Testis (tissue), 3 donors: ENCODE measurements around the gene MAPK6. TPM values are rescaled to one million over a fixed set of nuclear protein-coding genes. Genes with fewer than 3 reads are reported as not detected.
"Not testable (repeated sequence)": the region's sequence is repeated elsewhere in the genome, so short reads cannot be mapped to it uniquely, and the experiment has no call there.

Experiments
- DNase-seq: peaks from one replicate; pipeline ENCODE4 v3.0.0-alpha.2; 2019
- H3K27ac ChIP-seq, 2 donors: fragments of 200-600 bp; sonication (generic); one replicate each; pipeline ENCODE4 v1.5.1; 2019
- H3K27me3 ChIP-seq: fragments of 200-600 bp; sonication (generic); one replicate; pipeline ENCODE4 v1.5.1; 2019
- H3K36me3 ChIP-seq: fragments of 200-600 bp; sonication (generic); one replicate; pipeline ENCODE4 v1.5.1; 2017; ENCODE audit warnings: low read depth; ENCODE audit errors: missing control alignments
- H3K4me1 ChIP-seq: fragments of 200-600 bp; sonication (generic); one replicate; pipeline ENCODE4 v1.5.1; 2019
- H3K4me3 ChIP-seq, 2 donors: fragments of 200-600 bp; sonication (generic); one replicate each; pipeline ENCODE4 v1.5.1; 2017 to 2019
- H3K9me3 ChIP-seq: fragments of 200-600 bp; sonication (generic); one replicate; pipeline ENCODE4 v1.5.1; 2017
- POLR2A ChIP-seq: fragments of 450-650 bp; IDR thresholded peaks from one replicate; pipeline ENCODE4 v1.6.1; 2017; ENCODE audit warnings: antibody characterized with exemption, mild to moderate bottlenecking, moderate library complexity
- WGBS, 2 donors: methylation state at CpG; one replicate each; pipeline ENCODE4 v1.1.5; 2018; 5-methylcytosine and 5-hydroxymethylcytosine counted together
- intact Hi-C: fragments of 100-400 bp; cut with DNase I; formaldehyde crosslinking; loops from one replicate; pipeline ENCODE4 v1.15.1; 2023; ENCODE audit warnings: low total_unique reads
- polyA plus RNA-seq: library from polyadenylated mRNA; stranded (reverse); fragments of 350-450 nt; fragmentation: Illumina TruSeq; extraction: RNeasy Lipid Tissue Mini Kit (QIAGEN cat#74804); gene quantifications from one replicate; pipeline ENCODE4 v1.2.3, GENCODE V29; 2014; ENCODE audit warnings: low read depth, low replicate concordance; ENCODE audit not compliant: insufficient read depth
- total RNA-seq, 2 donors: library from RNA; depleted of rRNA; stranded (reverse); fragments of >200 nt; gene quantifications; one replicate each; pipeline ENCODE4 v1.2.3, GENCODE V29; 2016
- TF ChIP-seq, protein P1 (sequence below), 3 experiments: fragments of 450-650 bp in 2 of 3; fragments of 200-600 bp in 1 of 3; sonication (generic) in 1 of 3; IDR thresholded peaks; one replicate each; pipeline ENCODE4 v1.5.1; 2016 to 2019; ENCODE audit warnings: antibody characterized with exemption in 3 of 3, mild to moderate bottlenecking in 2 of 3, moderate library complexity in 1 of 3

Gene MAPK6
- total and polyA plus RNA-seq, 3 donors from 2014 or later = 50.6 to 58.8 (median 57.6) TPM

DNA sequence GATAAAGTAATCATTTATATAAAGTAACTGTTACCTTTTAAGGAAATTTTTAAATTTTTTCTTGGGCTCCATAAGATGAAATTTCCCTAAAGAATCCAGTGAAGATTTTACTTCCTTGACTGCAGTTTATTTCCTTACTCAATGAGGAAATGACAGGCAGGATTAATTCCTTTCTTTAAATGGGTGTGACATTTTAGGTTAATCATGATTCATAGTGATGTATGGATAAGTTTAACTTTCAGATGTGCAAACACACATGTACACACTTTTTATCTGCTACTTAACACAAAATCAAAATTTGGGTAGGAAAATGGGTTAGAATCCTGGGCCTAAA is 36.3 kb upstream of the MAPK6 start:
- no peak for DNase-seq
- no peak overlapping the region for H3K27ac ChIP-seq
- TF ChIP-seq, protein P1, sequence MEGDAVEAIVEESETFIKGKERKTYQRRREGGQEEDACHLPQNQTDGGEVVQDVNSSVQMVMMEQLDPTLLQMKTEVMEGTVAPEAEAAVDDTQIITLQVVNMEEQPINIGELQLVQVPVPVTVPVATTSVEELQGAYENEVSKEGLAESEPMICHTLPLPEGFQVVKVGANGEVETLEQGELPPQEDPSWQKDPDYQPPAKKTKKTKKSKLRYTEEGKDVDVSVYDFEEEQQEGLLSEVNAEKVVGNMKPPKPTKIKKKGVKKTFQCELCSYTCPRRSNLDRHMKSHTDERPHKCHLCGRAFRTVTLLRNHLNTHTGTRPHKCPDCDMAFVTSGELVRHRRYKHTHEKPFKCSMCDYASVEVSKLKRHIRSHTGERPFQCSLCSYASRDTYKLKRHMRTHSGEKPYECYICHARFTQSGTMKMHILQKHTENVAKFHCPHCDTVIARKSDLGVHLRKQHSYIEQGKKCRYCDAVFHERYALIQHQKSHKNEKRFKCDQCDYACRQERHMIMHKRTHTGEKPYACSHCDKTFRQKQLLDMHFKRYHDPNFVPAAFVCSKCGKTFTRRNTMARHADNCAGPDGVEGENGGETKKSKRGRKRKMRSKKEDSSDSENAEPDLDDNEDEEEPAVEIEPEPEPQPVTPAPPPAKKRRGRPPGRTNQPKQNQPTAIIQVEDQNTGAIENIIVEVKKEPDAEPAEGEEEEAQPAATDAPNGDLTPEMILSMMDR (IDR thresholded peaks at IDR 0.05) = no peak
- TF ChIP-seq POLR2A = no peak
- peaks cover 7% of the 10 kb centered on the region for H3K4me1 ChIP-seq
- no peaks in the 10 kb centered on the region for H3K9me3 ChIP-seq
- intact Hi-C loops = no loop called here
- no peaks in the 10 kb centered on the region for H3K27me3 ChIP-seq
- H3K36me3 ChIP-seq = no peaks in the 10 kb centered on the region
- H3K4me3 ChIP-seq = no peak overlapping the region

DNA sequence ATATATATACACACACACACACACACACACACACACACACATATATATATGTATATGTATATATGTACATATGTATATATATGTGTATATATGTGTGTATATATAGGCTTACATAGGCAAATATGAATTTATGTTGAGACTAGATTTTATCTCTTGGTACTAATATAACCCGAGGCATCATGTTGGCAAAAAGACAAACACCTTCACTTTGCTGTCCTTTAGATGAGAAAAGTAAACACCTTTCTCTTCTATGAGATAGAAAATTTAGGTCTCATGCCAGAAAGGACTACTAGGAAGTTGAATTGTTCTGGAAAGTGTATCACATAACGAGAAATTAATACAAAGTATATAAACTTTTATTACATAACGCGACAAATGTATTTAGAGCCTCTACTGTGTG is 27.9 kb upstream of the MAPK6 start:
- H3K4me1 ChIP-seq = no peaks in the 10 kb centered on the region
- no peak overlapping the region for H3K4me3 ChIP-seq
- no peak for DNase-seq
- no peak for TF ChIP-seq POLR2A
- TF ChIP-seq, protein P1 (IDR thresholded peaks at IDR 0.05) = no peak
- no peaks in the 10 kb centered on the region for H3K9me3 ChIP-seq
- no peak overlapping the region for H3K27ac ChIP-seq
- no peaks in the 10 kb centered on the region for H3K27me3 ChIP-seq
- WGBS, 2 donors = 65 to 76% methylated on average over 4 of the region's 4 CpGs
- no peaks in the 10 kb centered on the region for H3K36me3 ChIP-seq
- intact Hi-C loops = no loop called here

DNA sequence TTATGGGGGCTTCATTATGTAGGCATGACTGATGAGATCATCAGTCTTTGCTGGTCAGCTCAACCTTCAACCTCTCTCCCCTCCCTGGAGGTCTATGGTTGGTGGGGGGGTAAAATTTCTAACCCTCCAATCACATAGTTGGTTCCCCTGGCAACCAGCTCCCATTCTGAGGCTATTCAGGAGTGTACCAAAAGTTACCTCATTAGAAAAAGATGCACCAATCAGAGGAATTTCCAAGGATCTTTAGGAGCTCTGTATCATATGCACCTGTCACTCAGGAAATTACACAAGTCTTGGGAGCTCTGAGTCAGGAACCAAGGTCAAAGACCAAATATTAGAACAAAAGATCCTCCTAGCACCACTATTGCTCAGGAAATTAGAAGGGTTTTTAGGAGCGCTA is 26.1 kb upstream of the MAPK6 start:
- TF ChIP-seq, protein P1 (IDR thresholded peaks at IDR 0.05) = no peak
- no peak for TF ChIP-seq POLR2A

DNA sequence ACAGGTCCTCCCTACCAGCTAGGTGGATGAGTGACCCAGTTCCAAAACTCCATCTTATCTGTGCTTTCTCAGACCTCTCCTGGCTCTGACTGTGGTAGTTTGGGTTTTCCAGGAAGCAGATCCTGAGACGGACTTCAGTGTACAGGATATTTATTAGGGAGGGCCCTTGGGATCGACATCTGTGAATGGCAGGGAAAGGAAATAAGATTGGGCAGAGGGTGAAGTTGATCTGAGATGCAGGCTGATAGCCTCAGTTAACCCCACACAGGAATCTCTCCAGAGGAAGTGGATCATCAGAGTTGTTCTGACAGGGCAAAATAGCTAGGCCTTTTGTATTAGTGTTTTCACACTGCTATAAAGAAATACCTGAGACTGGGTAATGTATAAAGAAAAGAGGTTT is 16.7 kb upstream of the MAPK6 start:
- intact Hi-C loops = no loop called here
- no peak for DNase-seq
- H3K9me3 ChIP-seq = no peaks in the 10 kb centered on the region
- no peak overlapping the region for H3K27ac ChIP-seq
- no peaks in the 10 kb centered on the region for H3K27me3 ChIP-seq
- 81 to 98% methylated on average over 2 of the region's 2 CpGs for WGBS, 2 donors
- peaks cover 5% of the 10 kb centered on the region for H3K4me1 ChIP-seq
- no peak overlapping the region for H3K4me3 ChIP-seq
- no peaks in the 10 kb centered on the region for H3K36me3 ChIP-seq
- TF ChIP-seq, protein P1 (IDR thresholded peaks at IDR 0.05) = no peak
- no peak for TF ChIP-seq POLR2A

More for the DNA sequence above, 26.1 kb upstream of the MAPK6 start:
- H3K27me3 ChIP-seq = no peaks in the 10 kb centered on the region
- H3K4me1 ChIP-seq = no peaks in the 10 kb centered on the region
- no peaks in the 10 kb centered on the region for H3K36me3 ChIP-seq
- 90 to 94% methylated on average over 1 of the region's 1 CpG for WGBS, 2 donors
- H3K9me3 ChIP-seq = no peaks in the 10 kb centered on the region
- DNase-seq = no peak
- intact Hi-C loops = no loop called here
- H3K27ac ChIP-seq = no peak overlapping the region
- H3K4me3 ChIP-seq = no peak overlapping the region

DNA sequence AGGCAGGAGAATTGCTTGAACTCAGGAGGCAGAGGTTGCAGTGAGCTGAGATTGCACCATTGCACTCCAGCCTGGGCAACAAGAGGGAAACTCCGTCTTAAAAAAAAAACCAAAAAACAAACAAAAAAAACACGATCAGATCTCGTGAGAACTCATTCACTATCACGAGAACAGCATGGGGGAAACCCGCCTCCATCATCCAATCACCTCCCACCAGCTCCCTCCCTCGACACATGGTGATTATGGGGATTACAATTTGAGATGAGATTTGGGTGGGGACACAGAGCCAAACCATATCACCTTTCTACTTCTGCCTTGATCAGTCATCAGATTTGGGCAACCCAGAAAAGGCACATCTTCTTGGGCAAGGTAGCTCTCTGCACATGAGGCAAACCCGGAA is 15.9 kb upstream of the MAPK6 start:
- H3K4me3 ChIP-seq, H3K27ac ChIP-seq, H3K4me1 ChIP-seq, DNase-seq, H3K36me3 ChIP-seq, H3K9me3 ChIP-seq, intact Hi-C loops, H3K27me3 ChIP-seq: not testable (repeated sequence)
- 91 to 94% methylated on average over 7 of the region's 7 CpGs for WGBS, 2 donors
